Panc1 (cell line): ENCODE measurements around the gene TMEM167A. TPM values are rescaled to one million over a fixed set of nuclear protein-coding genes. Genes with fewer than 3 reads are reported as not detected.

Source experiments
- ATAC-seq: fragments of 200-7000 bp; cut with Tn5 transposase; 2 replicates; pipeline ENCODE4 v1.9.1; 2020; ENCODE audit warnings: mild to moderate bottlenecking, moderate library complexity
- BruUV-seq: library from RNA; stranded (reverse); fragments of 400-500 nt; replicated peaks from 2 replicates; lab custom pipeline; 2021; lab: Mats Ljungman, UMichigan
- CTCF ChIA-PET: fragments of 300-600 bp; sonication (Branson Sonifier 250); formaldehyde crosslinking; loops from one replicate; lab custom pipeline; 2022; ENCODE audit warnings: antibody characterized with exemption; lab: Charles Lee
- POLR2A ChIA-PET: fragments of 300-600 bp; sonication (Branson Sonifier 250); formaldehyde crosslinking; loops from one replicate; lab custom pipeline; 2022; ENCODE audit warnings: antibody characterized with exemption; lab: Charles Lee
- DNase-seq: peaks from one replicate; pipeline ENCODE4 v3.0.0-alpha.2; 2010; ENCODE audit warnings: low read depth, low spot score
- H3K27ac ChIP-seq: 2 replicates; pipeline ENCODE4 v1.5.1; 2011; ENCODE audit warnings: mild to moderate bottlenecking, low read length, inconsistent platforms
- H3K27me3 ChIP-seq: fragments of 200-500 bp; sonication (Bioruptor generic); 2 replicates; pipeline ENCODE4 v1.6.0; 2014; ENCODE audit warnings: low read length, inconsistent platforms; ENCODE audit not compliant: control insufficient read depth, insufficient read depth
- H3K36me3 ChIP-seq: fragments of 200-500 bp; sonication (Bioruptor generic); 2 replicates; pipeline ENCODE4 v1.5.1; 2014; ENCODE audit warnings: inconsistent platforms, mild to moderate bottlenecking, low read length, moderate library complexity; ENCODE audit not compliant: control insufficient read depth, insufficient read depth
- H3K4me1 ChIP-seq: 2 replicates; pipeline ENCODE4 v1.5.1; 2011; ENCODE audit warnings: inconsistent platforms, mild to moderate bottlenecking, low read length, moderate library complexity; ENCODE audit not compliant: control insufficient read depth, insufficient read depth
- H3K4me3 ChIP-seq, 2 experiments: 2 replicates each; pipeline ENCODE4 v1.5.1; 2011 to 2012; ENCODE audit warnings: low read depth in 2 of 2, low read length in 2 of 2, mild to moderate bottlenecking in 2 of 2, inconsistent platforms in 1 of 2, moderate library complexity in 1 of 2
- H3K9me3 ChIP-seq: fragments of 200-500 bp; sonication (Bioruptor generic); 2 replicates; pipeline ENCODE4 v1.5.1; 2014; ENCODE audit warnings: low read depth, mild to moderate bottlenecking, inconsistent platforms, low read length, moderate library complexity; ENCODE audit not compliant: control insufficient read depth, insufficient read depth
- POLR2AphosphoS5 ChIP-seq: IDR thresholded peaks from 2 replicates; pipeline ENCODE4 v1.6.1; 2012; ENCODE audit warnings: mild to moderate bottlenecking, low read depth, low read length, moderate library complexity
- SIN3A ChIP-seq: IDR thresholded peaks from 2 replicates; pipeline ENCODE4 v1.6.1; 2012; ENCODE audit warnings: low read depth, mild to moderate bottlenecking, low read length, moderate library complexity, borderline replicate concordance; ENCODE audit not compliant: insufficient read depth
- TCF7L2 ChIP-seq: IDR thresholded peaks from 2 replicates; pipeline ENCODE4 v1.6.1; 2011; ENCODE audit warnings: mild to moderate bottlenecking, low read depth, low read length, inconsistent platforms
- in situ Hi-C: cut with HindIII; loops from 2 replicates; pipeline ENCODE4 v1.10.0; 2016; ENCODE audit warnings: low sequenced_read_pairs, low pct_unique_long_range_greater_than_20kb
- intact Hi-C: fragments of 100-400 bp; cut with micrococcal nuclease; formaldehyde crosslinking; loops from one replicate; pipeline ENCODE4 v1.10.0; 2022; ENCODE audit not compliant: unreplicated experiment
- total RNA-seq: library from RNA; stranded (reverse); gene quantifications from one replicate; pipeline ENCODE4 v1.2.1, GENCODE V29; 2021; ENCODE audit not compliant: unreplicated experiment
- TF ChIP-seq, protein P1 (sequence below): fragments of 450-650 bp; IDR thresholded peaks from 2 replicates; pipeline ENCODE4 v1.5.1; 2017; ENCODE audit warnings: mild to moderate bottlenecking
- TF ChIP-seq, protein P2 (sequence below), 2 experiments: IDR thresholded peaks; 2 replicates each; pipeline ENCODE4 v1.6.1; 2011 to 2012; ENCODE audit warnings: low read depth in 2 of 2, control low read depth in 1 of 2, low read length in 1 of 2, mild to moderate bottlenecking in 1 of 2, moderate library complexity in 1 of 2; ENCODE audit not compliant: insufficient read depth in 1 of 2

Gene TMEM167A
- total RNA-seq, 1 experiment from 2014 or later, result 117 TPM

DNA sequence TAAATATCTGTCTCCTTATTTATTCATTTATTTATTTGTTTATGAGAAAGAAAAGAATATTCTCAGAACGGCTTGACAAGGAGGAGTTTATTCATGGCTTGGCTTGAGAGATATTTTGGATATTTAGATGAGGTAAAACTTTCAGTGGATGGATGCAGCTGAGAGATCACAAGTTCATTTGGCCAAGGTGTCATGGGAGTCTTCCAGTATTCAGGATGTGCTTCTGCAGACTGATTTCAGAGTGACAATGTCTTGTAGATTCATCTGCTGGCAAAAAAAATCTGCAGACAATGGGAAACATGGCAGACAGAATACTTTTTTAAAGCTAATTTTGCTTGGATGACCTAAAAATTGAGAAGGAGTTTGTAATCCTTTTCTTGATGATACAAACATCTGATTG lies 38.6 kb upstream of the TMEM167A start:
- ChIA-PET POLR2A (no interaction called here), CTCF (no interaction called here)
- ATAC-seq (no peak), DNase-seq (no peak)
- Histone ChIP-seq H3K9me3 (no peaks in the 10 kb centered on the region; the same call in 1 of the 2 replicates), H3K27me3 (no peaks in the 10 kb centered on the region), H3K36me3 (no peaks in the 10 kb centered on the region), H3K27ac (no peak overlapping the region), H3K4me1 (no peaks in the 10 kb centered on the region), H3K4me3 (no peak overlapping the region)
- TF ChIP-seq, protein P1, sequence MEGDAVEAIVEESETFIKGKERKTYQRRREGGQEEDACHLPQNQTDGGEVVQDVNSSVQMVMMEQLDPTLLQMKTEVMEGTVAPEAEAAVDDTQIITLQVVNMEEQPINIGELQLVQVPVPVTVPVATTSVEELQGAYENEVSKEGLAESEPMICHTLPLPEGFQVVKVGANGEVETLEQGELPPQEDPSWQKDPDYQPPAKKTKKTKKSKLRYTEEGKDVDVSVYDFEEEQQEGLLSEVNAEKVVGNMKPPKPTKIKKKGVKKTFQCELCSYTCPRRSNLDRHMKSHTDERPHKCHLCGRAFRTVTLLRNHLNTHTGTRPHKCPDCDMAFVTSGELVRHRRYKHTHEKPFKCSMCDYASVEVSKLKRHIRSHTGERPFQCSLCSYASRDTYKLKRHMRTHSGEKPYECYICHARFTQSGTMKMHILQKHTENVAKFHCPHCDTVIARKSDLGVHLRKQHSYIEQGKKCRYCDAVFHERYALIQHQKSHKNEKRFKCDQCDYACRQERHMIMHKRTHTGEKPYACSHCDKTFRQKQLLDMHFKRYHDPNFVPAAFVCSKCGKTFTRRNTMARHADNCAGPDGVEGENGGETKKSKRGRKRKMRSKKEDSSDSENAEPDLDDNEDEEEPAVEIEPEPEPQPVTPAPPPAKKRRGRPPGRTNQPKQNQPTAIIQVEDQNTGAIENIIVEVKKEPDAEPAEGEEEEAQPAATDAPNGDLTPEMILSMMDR, result no peak
- no peak for TF ChIP-seq SIN3A
- TF ChIP-seq, protein P2, sequence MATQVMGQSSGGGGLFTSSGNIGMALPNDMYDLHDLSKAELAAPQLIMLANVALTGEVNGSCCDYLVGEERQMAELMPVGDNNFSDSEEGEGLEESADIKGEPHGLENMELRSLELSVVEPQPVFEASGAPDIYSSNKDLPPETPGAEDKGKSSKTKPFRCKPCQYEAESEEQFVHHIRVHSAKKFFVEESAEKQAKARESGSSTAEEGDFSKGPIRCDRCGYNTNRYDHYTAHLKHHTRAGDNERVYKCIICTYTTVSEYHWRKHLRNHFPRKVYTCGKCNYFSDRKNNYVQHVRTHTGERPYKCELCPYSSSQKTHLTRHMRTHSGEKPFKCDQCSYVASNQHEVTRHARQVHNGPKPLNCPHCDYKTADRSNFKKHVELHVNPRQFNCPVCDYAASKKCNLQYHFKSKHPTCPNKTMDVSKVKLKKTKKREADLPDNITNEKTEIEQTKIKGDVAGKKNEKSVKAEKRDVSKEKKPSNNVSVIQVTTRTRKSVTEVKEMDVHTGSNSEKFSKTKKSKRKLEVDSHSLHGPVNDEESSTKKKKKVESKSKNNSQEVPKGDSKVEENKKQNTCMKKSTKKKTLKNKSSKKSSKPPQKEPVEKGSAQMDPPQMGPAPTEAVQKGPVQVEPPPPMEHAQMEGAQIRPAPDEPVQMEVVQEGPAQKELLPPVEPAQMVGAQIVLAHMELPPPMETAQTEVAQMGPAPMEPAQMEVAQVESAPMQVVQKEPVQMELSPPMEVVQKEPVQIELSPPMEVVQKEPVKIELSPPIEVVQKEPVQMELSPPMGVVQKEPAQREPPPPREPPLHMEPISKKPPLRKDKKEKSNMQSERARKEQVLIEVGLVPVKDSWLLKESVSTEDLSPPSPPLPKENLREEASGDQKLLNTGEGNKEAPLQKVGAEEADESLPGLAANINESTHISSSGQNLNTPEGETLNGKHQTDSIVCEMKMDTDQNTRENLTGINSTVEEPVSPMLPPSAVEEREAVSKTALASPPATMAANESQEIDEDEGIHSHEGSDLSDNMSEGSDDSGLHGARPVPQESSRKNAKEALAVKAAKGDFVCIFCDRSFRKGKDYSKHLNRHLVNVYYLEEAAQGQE (IDR thresholded peaks at IDR 0.05; ENCODE audit: insufficient read depth in 1 of 2, low read depth in 2 of 2, low read length in 1 of 2), result no peak
- in situ Hi-C loops, result no loop called here
- BruUV-seq, result no TSS peak
- intact Hi-C loops, result no loop called here

GRCh38 chr5:83109380-83109779 lies 32.2 kb upstream of the TMEM167A start:
- DNase-seq, result no peak
- ChIA-PET CTCF (no interaction called here), POLR2A (no interaction called here)
- in situ Hi-C loops (no loop called here), intact Hi-C loops (no loop called here)
- Histone ChIP-seq H3K27me3 (no peaks in the 10 kb centered on the region), H3K4me3 (no peak overlapping the region), H3K9me3 (no peaks in the 10 kb centered on the region; the same call in 1 of the 2 replicates), H3K27ac (no peak overlapping the region), H3K4me1 (no peaks in the 10 kb centered on the region), H3K36me3 (no peaks in the 10 kb centered on the region; the same call in 1 of the 2 replicates)
- no TSS peak for BruUV-seq
- no peak for ATAC-seq
- TF ChIP-seq SIN3A, result no peak
- TF ChIP-seq, protein P1, result no peak
- TF ChIP-seq POLR2AphosphoS5, result no peak
- TF ChIP-seq, protein P2 (IDR thresholded peaks at IDR 0.05; ENCODE audit: insufficient read depth in 1 of 2, low read depth in 2 of 2, low read length in 1 of 2), result no peak
- no peak for TF ChIP-seq TCF7L2
